ENCODE measurements around the gene CTNNA3.

Gene CTNNA3

GRCh38 chr10:66804962-66805361, 891.0 kb downstream of the CTNNA3 start:
- DNase-seq (ENCODE audit: extremely low spot score, insufficient read length, low read depth) (no peak), FAIRE-seq (no peak)

- DNase-seq (ENCODE audit: extremely low spot score, insufficient read length, low read depth) (no peak), FAIRE-seq (no peak)
Measured at GRCh38 chr10:66803174-66803573, 892.8 kb downstream of the CTNNA3 start.

DNA sequence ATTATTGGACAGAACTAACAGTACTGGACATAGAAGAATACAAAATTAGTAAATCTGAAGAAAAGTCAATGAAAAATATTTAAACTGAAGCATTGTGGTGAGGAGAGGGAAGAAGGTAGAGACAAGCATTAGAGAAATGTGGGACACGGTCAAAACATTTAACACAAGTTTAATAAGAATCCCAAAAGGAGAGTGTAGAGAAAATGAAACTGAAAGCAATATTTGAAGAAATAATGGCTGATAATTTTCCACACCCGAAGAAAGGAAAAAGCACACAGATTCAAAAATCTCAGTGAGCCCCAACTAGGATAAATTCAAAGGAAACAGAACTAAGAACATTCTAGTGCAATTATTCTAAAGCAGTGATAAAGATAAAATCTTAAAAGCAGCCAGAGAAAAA, 896.5 kb downstream of the CTNNA3 start:
- DNase-seq (ENCODE audit: extremely low spot score, insufficient read length, low read depth) (no peak), FAIRE-seq (no peak)

GRCh38 chr10:66795866-66796265, 900.1 kb downstream of the CTNNA3 start:
- no peak for DNase-seq (ENCODE audit: extremely low spot score, insufficient read length, low read depth)
- FAIRE-seq = no peak

- DNase-seq (ENCODE audit: extremely low spot score, insufficient read length, low read depth) = no peak
- FAIRE-seq = no peak
Measured at GRCh38 chr10:66792441-66792840, 903.6 kb downstream of the CTNNA3 start.

GRCh38 chr10:66788178-66788987, 907.6 kb downstream of the CTNNA3 start:
- no peak for DNase-seq (ENCODE audit: extremely low spot score, insufficient read length, low read depth)
- FAIRE-seq = no peak

GRCh38 chr10:66786709-66787108, 909.3 kb downstream of the CTNNA3 start:
- no peak for DNase-seq (ENCODE audit: extremely low spot score, insufficient read length, low read depth)
- no peak for FAIRE-seq

- DNase-seq (ENCODE audit: extremely low spot score, insufficient read length, low read depth) (no peak), FAIRE-seq (no peak)
Measured at GRCh38 chr10:66784770-66785169, 911.2 kb downstream of the CTNNA3 start.

DNA sequence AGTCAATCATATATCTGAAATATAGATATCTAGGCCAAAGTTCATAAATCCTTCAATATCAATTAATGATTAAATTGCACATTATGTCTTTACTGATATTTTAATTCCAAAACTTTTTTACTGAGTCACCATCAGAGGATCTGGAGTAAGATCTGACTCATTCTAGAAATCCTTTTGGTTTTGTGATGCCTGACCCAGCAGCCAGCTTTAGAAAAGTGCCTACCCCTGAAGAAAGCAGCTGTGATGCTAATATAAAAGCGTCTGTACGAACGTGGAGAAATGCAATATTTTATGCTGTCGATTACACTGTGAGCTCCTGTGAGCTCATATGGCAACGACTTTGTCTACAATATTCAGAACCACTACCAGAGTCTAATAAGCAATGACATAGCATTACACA, 912.7 kb downstream of the CTNNA3 start:
- FAIRE-seq = no peak

GRCh38 chr10:66782776-66783175, 913.2 kb downstream of the CTNNA3 start:
- no peak for DNase-seq (ENCODE audit: extremely low spot score, insufficient read length, low read depth)
- no peak for FAIRE-seq

More for the DNA sequence above, 912.7 kb downstream of the CTNNA3 start:
- DNase-seq (ENCODE audit: extremely low spot score, insufficient read length, low read depth) = no peak

- FAIRE-seq = no peak
- DNase-seq (ENCODE audit: extremely low spot score, insufficient read length, low read depth) = no peak
Measured at GRCh38 chr10:66782144-66782543, 913.9 kb downstream of the CTNNA3 start.

DNA sequence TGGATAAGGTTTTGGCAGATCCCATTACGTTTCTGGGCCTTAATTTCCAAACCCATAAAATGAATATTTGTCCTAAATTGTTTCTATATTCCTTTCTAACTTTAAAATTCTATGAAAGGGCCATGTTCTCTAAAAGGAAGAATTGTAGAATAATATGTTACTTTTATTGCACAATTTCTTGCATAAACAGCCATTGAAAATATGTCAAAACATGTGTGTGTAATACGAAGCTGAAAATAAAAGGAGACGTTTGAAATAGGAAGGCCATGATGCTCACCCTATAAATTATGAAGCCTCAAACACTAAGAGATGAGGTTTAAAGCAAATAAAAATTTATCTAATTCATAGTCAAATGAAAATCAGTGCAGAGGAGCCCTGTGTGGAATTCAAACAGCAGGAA, 915.2 kb downstream of the CTNNA3 start:
- DNase-seq (ENCODE audit: extremely low spot score, insufficient read length, low read depth) = no peak
- FAIRE-seq = no peak

GRCh38 chr10:66778351-66778750, 917.6 kb downstream of the CTNNA3 start:
- no peak for DNase-seq (ENCODE audit: extremely low spot score, insufficient read length, low read depth)
- no peak for FAIRE-seq

DNA sequence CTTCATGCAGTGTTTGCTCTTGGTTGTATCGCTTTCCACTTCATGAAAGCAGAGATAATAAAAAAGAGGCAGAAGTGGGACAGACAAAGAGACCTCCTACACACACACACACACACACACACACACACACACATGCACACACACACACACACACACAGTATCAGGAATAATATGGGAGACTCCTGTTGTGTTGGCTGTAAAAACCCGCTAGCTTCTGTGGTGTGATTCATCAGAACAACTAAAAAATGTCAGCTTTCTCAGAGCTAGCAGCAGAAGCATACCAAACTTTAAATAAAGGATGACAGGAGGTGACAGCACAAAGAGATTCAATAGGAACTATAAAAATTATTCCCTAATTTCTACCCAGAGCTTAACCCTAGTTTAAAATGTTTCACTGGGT, 918.3 kb downstream of the CTNNA3 start:
- no peak for FAIRE-seq
- DNase-seq (ENCODE audit: extremely low spot score, insufficient read length, low read depth) = no peak

- FAIRE-seq = no peak
Measured at GRCh38 chr10:66773472-66773817, 922.5 kb downstream of the CTNNA3 start.

DNA sequence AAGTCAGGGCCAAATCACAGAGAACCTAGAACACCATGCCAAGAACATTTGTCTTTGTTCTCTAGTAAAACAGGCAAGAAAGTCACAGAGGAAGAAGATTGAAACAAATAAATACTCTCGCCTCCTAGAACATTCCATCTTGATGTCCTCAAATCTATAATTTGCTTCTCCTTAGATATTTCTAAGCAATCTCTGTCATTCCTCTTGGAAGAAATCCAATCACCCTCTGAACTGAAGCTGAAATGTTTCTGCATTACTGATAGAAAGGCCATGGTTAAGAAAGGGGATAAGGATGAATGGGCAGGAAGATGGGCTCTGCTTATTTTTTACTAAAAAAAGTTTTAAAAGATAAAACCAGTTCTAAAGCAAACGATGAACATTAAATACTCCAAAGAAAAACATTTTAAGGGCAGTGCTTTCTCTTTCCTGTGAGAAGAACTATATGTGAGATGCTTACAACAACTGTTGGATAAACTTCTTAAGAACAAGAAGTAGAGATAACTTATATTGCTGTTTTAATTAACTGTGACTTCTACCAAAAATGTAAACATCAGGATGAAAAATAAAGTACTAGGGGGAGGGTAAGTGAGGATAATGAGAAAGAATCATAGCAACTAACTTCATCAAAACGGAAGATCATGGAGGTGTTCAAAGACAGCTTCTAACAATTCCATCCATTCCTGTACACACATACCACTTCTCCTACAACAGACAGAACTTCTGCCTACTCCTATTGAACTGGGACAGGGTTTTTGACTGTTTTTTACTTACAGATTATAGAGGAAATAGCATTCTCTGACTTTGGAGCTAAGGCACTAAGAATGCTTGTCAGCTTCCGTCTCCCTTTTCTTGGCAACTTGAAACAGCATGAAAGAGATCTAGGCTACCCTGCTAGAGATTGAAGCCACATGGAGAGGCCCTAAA, 923.2 kb downstream of the CTNNA3 start:
- DNase-seq (ENCODE audit: extremely low spot score, insufficient read length, low read depth) (no peak), FAIRE-seq (no peak)

More at GRCh38 chr10:66773472-66773817, 922.5 kb downstream of the CTNNA3 start:
- DNase-seq (ENCODE audit: extremely low spot score, insufficient read length, low read depth) = no peak

DNA sequence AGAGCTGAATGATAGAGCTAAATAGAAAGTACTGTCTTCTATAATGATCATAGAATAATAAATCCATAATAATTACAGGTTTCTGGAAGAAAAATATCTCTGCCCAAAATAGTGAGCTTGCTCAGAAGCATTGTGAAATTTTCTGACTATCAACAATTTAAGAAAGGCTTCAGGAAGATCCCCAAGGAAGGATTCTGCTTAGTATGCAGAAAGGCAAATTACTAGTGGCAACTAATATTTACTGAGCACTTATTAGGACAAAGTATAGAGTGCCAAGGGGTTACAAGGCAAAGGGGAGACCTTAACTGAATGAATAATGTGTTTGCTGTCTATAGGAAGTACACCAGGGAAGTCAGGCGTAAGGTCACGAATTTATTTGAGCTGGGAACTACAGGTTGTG, 928.3 kb downstream of the CTNNA3 start:
- no peak for FAIRE-seq
- DNase-seq (ENCODE audit: extremely low spot score, insufficient read length, low read depth) = no peak

GRCh38 chr10:66762218-66762729, 933.7 kb downstream of the CTNNA3 start:
- FAIRE-seq (no peak), DNase-seq (ENCODE audit: extremely low spot score, insufficient read length, low read depth) (no peak)

DNA sequence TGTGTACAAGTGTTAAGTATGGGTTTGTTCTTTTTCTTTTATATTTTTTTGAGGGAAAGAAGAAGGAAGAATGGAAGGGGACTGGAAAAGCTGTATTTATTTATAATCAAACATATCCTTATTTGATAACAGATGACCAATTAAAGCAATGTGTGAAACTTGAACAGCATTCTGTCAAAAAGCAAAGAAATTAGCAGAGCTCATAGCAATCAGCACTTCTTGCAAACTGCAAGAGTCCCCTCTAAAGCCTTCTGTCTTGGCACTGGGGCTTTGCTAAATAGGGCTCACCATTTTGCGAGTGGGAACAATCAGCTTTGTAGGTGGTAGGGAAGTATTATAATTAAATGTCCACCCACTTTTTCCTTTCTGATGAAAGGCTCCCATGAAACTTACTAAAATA, 935.1 kb downstream of the CTNNA3 start:
- DNase-seq (ENCODE audit: extremely low spot score, insufficient read length, low read depth) = no peak
- no peak for FAIRE-seq

DNA sequence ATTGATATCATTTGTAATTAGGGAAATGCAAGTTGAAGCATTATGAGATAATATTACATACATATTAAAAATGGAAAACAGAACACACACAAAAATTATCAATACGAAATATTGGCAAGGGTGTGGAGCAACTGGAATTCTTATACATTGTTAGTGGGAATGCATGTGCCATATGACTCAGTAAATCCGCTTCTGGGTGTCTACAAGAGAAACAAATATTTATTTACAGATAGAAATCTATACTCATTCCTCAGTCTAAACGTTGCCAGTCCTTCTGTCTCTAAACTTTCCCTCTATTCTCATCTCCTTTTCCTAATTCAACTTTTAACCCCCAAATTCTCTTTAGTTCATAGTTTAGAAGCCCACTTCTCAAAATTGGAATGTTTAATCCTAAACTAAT, 940.5 kb downstream of the CTNNA3 start:
- no peak for FAIRE-seq
- no peak for DNase-seq (ENCODE audit: extremely low spot score, insufficient read length, low read depth)

- no peak for DNase-seq (ENCODE audit: extremely low spot score, insufficient read length, low read depth)
- no peak for FAIRE-seq
Measured at GRCh38 chr10:66752714-66753113, 943.3 kb downstream of the CTNNA3 start.
